Renal cortical epithelial cell (primary cell): Measurements from ENCODE around the gene DPM2. TPM values are rescaled to one million over a fixed set of nuclear protein-coding genes. Genes with fewer than 3 reads are reported as not detected.

Experiments
- DNase-seq: peaks from one replicate; pipeline ENCODE4 v3.0.0-alpha.2; 2011; ENCODE audit warnings: low read depth
- total RNA-seq: library from RNA; depleted of rRNA; stranded (reverse); fragments of >200 nt; gene quantifications from 2 replicates; pipeline ENCODE4 v1.2.3, GENCODE V29; 2014

The DPM2 gene
- total RNA-seq: 6.4 and 7.1 TPM in 2 replicates

- peak; percentile 64 for DNase-seq
Measured at GRCh38 chr9:127937388-127938297, at the start of gene DPM2. Gene DPM2 (minus strand): TSS chr9:127937854. CDS start chr9:127937820, 34 bp downstream.

- peak; percentile 94 for DNase-seq
Measured at GRCh38 chr9:127987103-127987614, 49.5 kb upstream of the DPM2 start.

- DNase-seq: no peak
Measured at GRCh38 chr9:127985011-127985410, 47.4 kb upstream of the DPM2 start.

- no peak for DNase-seq
Measured at GRCh38 chr9:127983847-127984289, 46.2 kb upstream of the DPM2 start.

GRCh38 chr9:127982912-127983311 is 45.3 kb upstream of the DPM2 start:
- no peak for DNase-seq

GRCh38 chr9:127981559-127982121 is 44.0 kb upstream of the DPM2 start:
- DNase-seq: no peak

GRCh38 chr9:127980706-127981558 is 43.3 kb upstream of the DPM2 start, which contains the start of gene EEIG1:
Gene EEIG1 (minus strand): TSS chr9:127980989. CDS start chr9:127980137, 852 bp downstream.
- peak; percentile 61 for DNase-seq

GRCh38 chr9:127980060-127980705 is 42.5 kb upstream of the DPM2 start:
- DNase-seq: no peak

- DNase-seq: no peak
Measured at GRCh38 chr9:127979333-127980059, 41.8 kb upstream of the DPM2 start.

- DNase-seq: no peak
Measured at GRCh38 chr9:127979015-127979332, 41.3 kb upstream of the DPM2 start.

- peak; percentile 67 for DNase-seq
Measured at GRCh38 chr9:127977884-127978647, 40.4 kb upstream of the DPM2 start.

- DNase-seq: no peak
Measured at GRCh38 chr9:127977009-127977883, 39.6 kb upstream of the DPM2 start.

- no peak for DNase-seq
Measured at GRCh38 chr9:127976498-127976897, 38.8 kb upstream of the DPM2 start.

- no peak for DNase-seq
Measured at GRCh38 chr9:127975376-127976315, 38.0 kb upstream of the DPM2 start.

GRCh38 chr9:127974769-127975261 is 37.2 kb upstream of the DPM2 start:
- DNase-seq: no peak

GRCh38 chr9:127974001-127974768 is 36.5 kb upstream of the DPM2 start:
- no peak for DNase-seq
